Right lobe of liver (tissue), 6 donors: ENCODE measurements around the gene SLC22A5. TPM values are rescaled to one million over a fixed set of nuclear protein-coding genes. Genes with fewer than 3 reads are reported as not detected.

Experiments used
- ATAC-seq, 4 donors: fragments of 200-7000 bp; cut with Tn5 transposase; one replicate each; pipeline ENCODE4 v1.9.1; 2020; ENCODE audit warnings: mild to moderate bottlenecking in 4 of 4, moderate library complexity in 4 of 4
- DNase-seq, 3 donors: peaks; one replicate each; pipeline ENCODE4 v3.0.0-alpha.2; 2020
- H3K27ac ChIP-seq, 3 donors: fragments of 200-600 bp; one replicate each; pipeline ENCODE4 v1.8.0; 2022
- H3K27me3 ChIP-seq, 2 donors: fragments of 200-600 bp; one replicate each; pipeline ENCODE4 v1.8.0; 2022
- H3K36me3 ChIP-seq, 4 donors: fragments of 200-600 bp; sonication (generic) in 1 of 4; one replicate each; pipeline versions ENCODE4 v1.5.1 to v1.8.0; 2017 to 2022; ENCODE audit warnings: control low read depth in 1 of 4
- H3K4me1 ChIP-seq, 4 donors: fragments of 200-600 bp; sonication (generic) in 1 of 4; one replicate each; pipeline versions ENCODE4 v1.5.1 to v1.8.0; 2017 to 2022; ENCODE audit warnings: control low read depth in 1 of 4
- H3K4me3 ChIP-seq, 3 donors: fragments of 200-600 bp; one replicate each; pipeline ENCODE4 v1.8.0; 2022
- H3K9me3 ChIP-seq, 4 donors: fragments of 200-600 bp; sonication (generic) in 1 of 4; one replicate each; pipeline versions ENCODE4 v1.5.1 to v1.8.0; 2017 to 2022; ENCODE audit warnings: control low read depth in 1 of 4
- POLR2A ChIP-seq: fragments of 450-650 bp; IDR thresholded peaks from one replicate; pipeline ENCODE4 v1.6.1; 2017; ENCODE audit warnings: antibody characterized with exemption, mild to moderate bottlenecking
- WGBS: methylation state at CpG from one replicate; pipeline ENCODE4 v1.1.6; 2018; ENCODE audit warnings: low coverage, low lambda C conversion rate; ENCODE audit not compliant: insufficient coverage; ENCODE audit errors: missing lambda C conversion rate; 5-methylcytosine and 5-hydroxymethylcytosine counted together
- intact Hi-C, 2 donors: fragments of 100-400 bp; cut with DNase I; formaldehyde crosslinking; loops; one replicate each; pipeline versions ENCODE4 v1.11.2 to v1.14.1; 2022
- total RNA-seq, 6 experiments: library from RNA; depleted of rRNA in 2 of 6; stranded (reverse); fragments of >200 nt in 2 of 6; fragmentation: NEBNext Ultra II Directional in 3 of 6; extraction: Animal tissue kit (Norgen Biotek cat#: 25700) in 3 of 6; gene quantifications; one replicate each; pipeline versions ENCODE4 v1.1.0 to v1.2.4, GENCODE V29; 2016 to 2023
- TF ChIP-seq, protein P1 (sequence below), 4 donors: fragments of 200-600 bp in 3 of 4; fragments of 450-650 bp in 1 of 4; IDR thresholded peaks; one replicate each; pipeline versions ENCODE4 v1.5.1 to v1.8.0; 2016 to 2022; ENCODE audit warnings: antibody characterized with exemption in 4 of 4, mild to moderate bottlenecking in 2 of 4
- donor health status: DM: no; HTN: yes; CAD: no.
- donor health status: DM: no; HTN: no; CAD: no.
- donor health status: DM: no; HTN: no; CAD: no.
- donor health status: DM: no; HTN: yes; CAD: no.
- donor health status: DM: no; HTN: yes; CAD: no.

The SLC22A5 gene
- total RNA-seq, 6 experiments from 2014 or later, result 4.7 to 11.1 (median 6.5) TPM

DNA sequence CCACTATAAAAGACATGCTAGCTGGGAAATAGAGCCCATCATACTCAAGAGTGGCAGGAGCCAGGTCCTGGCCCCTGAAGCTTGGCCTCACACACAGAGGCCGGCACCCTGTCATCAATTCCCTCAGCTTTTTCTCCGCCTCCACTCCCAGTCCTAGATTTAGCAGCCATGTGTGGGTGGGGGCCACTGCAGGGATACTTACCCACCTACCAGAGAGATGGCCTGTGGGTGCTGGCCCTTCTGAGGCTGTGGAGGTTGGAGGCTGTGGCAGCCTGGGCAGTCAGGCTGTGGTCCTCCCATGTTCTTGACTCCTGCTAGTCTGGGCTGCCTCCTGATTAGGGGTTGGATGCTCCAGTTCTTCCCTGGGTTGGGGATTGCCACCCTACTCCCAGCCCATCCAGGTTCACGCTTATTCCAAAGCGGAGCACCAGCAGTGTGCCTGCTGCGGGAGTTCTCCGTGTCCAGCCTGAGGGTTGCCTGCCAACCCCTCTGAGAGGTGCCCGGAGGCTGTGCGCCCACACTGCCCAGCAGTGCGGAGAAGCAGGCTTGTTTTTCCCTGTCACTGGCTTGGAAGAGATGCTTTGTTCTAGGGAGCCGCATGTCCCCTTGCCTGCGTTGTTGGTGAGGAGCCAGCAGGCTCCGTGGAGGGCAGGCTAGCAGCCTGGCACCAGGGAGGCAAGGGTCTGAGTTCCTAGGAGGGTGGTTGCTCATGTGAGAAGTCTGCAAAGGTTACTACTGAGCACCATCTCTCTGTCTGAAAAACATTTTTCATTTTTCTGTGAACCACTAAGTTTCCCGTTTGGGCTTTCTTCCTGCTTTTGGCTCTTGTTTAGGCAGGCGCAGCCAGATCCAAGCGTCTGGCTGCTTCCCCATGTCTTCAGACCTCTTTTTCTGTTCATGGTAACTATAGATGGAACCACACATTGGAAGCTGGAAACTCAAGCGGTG, 7.5 kb downstream of the SLC22A5 start:
- H3K36me3 ChIP-seq, result no peaks in the 10 kb centered on the region

DNA sequence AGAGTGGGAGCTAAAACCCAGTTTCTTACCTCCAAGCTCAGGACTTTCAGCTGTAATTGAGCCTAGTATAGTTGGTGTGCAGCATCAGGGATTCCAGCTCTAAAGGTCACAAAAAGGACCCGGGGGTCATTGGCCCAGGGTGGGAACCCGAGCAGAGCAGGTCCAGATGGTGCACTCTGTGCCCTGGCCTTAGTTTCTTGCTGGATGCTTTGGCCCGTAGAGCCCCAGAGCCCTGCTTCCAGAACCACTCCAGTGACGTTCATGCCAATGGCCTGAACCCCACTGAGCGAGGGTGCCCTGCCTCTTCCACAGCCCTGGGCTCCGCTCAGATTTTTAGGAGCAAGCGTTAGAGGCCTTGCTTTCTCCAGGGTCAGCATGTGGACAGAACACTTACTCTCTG, 8.2 kb downstream of the SLC22A5 start:
- intact Hi-C loops, result no loop called here
- Histone ChIP-seq H3K36me3 (no peaks in the 10 kb centered on the region), H3K4me3 (no peak overlapping the region), H3K4me1 (peaks cover 0 to 12% (median 5%) of the 10 kb centered on the region in 4 donors), H3K27ac (no peak overlapping the region), H3K9me3 (no peaks in the 10 kb centered on the region), H3K27me3 (no peaks in the 10 kb centered on the region)
- DNase-seq (no peak), ATAC-seq (no peak)
- TF ChIP-seq, protein P1, sequence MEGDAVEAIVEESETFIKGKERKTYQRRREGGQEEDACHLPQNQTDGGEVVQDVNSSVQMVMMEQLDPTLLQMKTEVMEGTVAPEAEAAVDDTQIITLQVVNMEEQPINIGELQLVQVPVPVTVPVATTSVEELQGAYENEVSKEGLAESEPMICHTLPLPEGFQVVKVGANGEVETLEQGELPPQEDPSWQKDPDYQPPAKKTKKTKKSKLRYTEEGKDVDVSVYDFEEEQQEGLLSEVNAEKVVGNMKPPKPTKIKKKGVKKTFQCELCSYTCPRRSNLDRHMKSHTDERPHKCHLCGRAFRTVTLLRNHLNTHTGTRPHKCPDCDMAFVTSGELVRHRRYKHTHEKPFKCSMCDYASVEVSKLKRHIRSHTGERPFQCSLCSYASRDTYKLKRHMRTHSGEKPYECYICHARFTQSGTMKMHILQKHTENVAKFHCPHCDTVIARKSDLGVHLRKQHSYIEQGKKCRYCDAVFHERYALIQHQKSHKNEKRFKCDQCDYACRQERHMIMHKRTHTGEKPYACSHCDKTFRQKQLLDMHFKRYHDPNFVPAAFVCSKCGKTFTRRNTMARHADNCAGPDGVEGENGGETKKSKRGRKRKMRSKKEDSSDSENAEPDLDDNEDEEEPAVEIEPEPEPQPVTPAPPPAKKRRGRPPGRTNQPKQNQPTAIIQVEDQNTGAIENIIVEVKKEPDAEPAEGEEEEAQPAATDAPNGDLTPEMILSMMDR (IDR thresholded peaks at IDR 0.05), result no peak
- TF ChIP-seq POLR2A, result no peak
- 68% methylated on average over 4 of the region's 7 CpGs for WGBS

More for the DNA sequence above, 7.5 kb downstream of the SLC22A5 start:
- no peaks in the 10 kb centered on the region for H3K27me3 ChIP-seq
- TF ChIP-seq, protein P1 (IDR thresholded peaks at IDR 0.05), result no peak
- no peak for TF ChIP-seq POLR2A
- no peaks in the 10 kb centered on the region for H3K9me3 ChIP-seq
- intact Hi-C loops, result no loop called here
- DNase-seq, result no peak
- no peak overlapping the region for H3K4me3 ChIP-seq
- ATAC-seq, result no peak
- no peak overlapping the region for H3K27ac ChIP-seq
- 87% methylated on average over 11 of the region's 16 CpGs for WGBS
- H3K4me1 ChIP-seq, result peaks cover 0 to 19% (median 9%) of the 10 kb centered on the region in 4 donors

GRCh38 chr5:132378580-132378979, 9.1 kb downstream of the SLC22A5 start:
- TF ChIP-seq, protein P1 (IDR thresholded peaks at IDR 0.05), result no peak
- TF ChIP-seq POLR2A, result no peak
- ATAC-seq, result peak in 1 of 4 donors; percentile 58
- Histone ChIP-seq H3K27ac (no peak overlapping the region), H3K4me1 (peaks cover 0 to 9% (median 4%) of the 10 kb centered on the region in 4 donors), H3K9me3 (no peaks in the 10 kb centered on the region), H3K36me3 (no peaks in the 10 kb centered on the region), H3K4me3 (no peak overlapping the region), H3K27me3 (no peaks in the 10 kb centered on the region)
- WGBS, result 65% methylated on average over 2 of the region's 3 CpGs
- DNase-seq, result no peak
- intact Hi-C loops, result no loop called here

- WGBS, result 83% methylated on average over 6 of the region's 6 CpGs
- H3K4me3 ChIP-seq, result no peak overlapping the region
- TF ChIP-seq, protein P1 (IDR thresholded peaks at IDR 0.05), result no peak
- TF ChIP-seq POLR2A, result no peak
- no peak for ATAC-seq
- peaks cover 0 to 6% (median 0%) of the 10 kb centered on the region in 4 donors for H3K36me3 ChIP-seq
- no peaks in the 10 kb centered on the region for H3K27me3 ChIP-seq
- no peak overlapping the region for H3K27ac ChIP-seq
- intact Hi-C loops, result loop anchor here in 1 of 2 donors (10.0 kb wide), 1 partner anchor 125 kb away; no protein-coding TSS in a partner anchor
- DNase-seq, result no peak
- H3K4me1 ChIP-seq, result peaks cover 0 to 9% (median 4%) of the 10 kb centered on the region in 4 donors
- no peaks in the 10 kb centered on the region for H3K9me3 ChIP-seq
These were observed 10.5 kb downstream of the SLC22A5 start for GRCh38 chr5:132380047-132380446.
